Osteocyte (in vitro differentiated cells): ENCODE measurements around the gene PRKCH. TPM values are rescaled to one million over a fixed set of nuclear protein-coding genes. Genes with fewer than 3 reads are reported as not detected.
A peak's percentile ranks its signal among the peaks of the same experiment; 100 is the strongest.

Experiments
- DNase-seq: peaks from one replicate; pipeline ENCODE4 v3.0.0; 2021; ENCODE audit warnings: mixed read lengths; ENCODE audit not compliant: unreplicated experiment; ENCODE audit errors: extremely low spot score
- H3K27ac Mint-ChIP-seq: one replicate; pipeline ENCODE4 v1.8.0; 2021; ENCODE audit warnings: mild to moderate bottlenecking, mixed read lengths; ENCODE audit not compliant: unreplicated experiment
- H3K27me3 Mint-ChIP-seq: one replicate; pipeline ENCODE4 v1.8.0; 2021; ENCODE audit warnings: mixed read lengths; ENCODE audit not compliant: unreplicated experiment
- H3K36me3 Mint-ChIP-seq: one replicate; pipeline ENCODE4 v1.8.0; 2021; ENCODE audit warnings: mixed read lengths; ENCODE audit not compliant: unreplicated experiment
- H3K4me1 Mint-ChIP-seq: one replicate; pipeline ENCODE4 v1.8.0; 2021; ENCODE audit warnings: mixed read lengths; ENCODE audit not compliant: unreplicated experiment
- H3K4me3 Mint-ChIP-seq: one replicate; pipeline ENCODE4 v1.8.0; 2021; ENCODE audit warnings: mild to moderate bottlenecking, moderate library complexity, mixed read lengths; ENCODE audit not compliant: unreplicated experiment
- H3K9me3 Mint-ChIP-seq: one replicate; pipeline ENCODE4 v1.8.0; 2021; ENCODE audit warnings: mixed read lengths; ENCODE audit not compliant: unreplicated experiment
- total RNA-seq: library from RNA; stranded (reverse); gene quantifications from 2 replicates; pipeline ENCODE4 v1.2.1, GENCODE V29; 2021
- TF ChIP-seq, protein P1 (sequence below): fragments of 200-600 bp; sonication (generic); IDR thresholded peaks from 2 replicates; pipeline ENCODE4 v1.5.0; 2021; ENCODE audit warnings: antibody characterized with exemption, mild to moderate bottlenecking, moderate library complexity

Gene PRKCH
- total RNA-seq, 1 donor from 2014 or later: 10.6 TPM

DNA sequence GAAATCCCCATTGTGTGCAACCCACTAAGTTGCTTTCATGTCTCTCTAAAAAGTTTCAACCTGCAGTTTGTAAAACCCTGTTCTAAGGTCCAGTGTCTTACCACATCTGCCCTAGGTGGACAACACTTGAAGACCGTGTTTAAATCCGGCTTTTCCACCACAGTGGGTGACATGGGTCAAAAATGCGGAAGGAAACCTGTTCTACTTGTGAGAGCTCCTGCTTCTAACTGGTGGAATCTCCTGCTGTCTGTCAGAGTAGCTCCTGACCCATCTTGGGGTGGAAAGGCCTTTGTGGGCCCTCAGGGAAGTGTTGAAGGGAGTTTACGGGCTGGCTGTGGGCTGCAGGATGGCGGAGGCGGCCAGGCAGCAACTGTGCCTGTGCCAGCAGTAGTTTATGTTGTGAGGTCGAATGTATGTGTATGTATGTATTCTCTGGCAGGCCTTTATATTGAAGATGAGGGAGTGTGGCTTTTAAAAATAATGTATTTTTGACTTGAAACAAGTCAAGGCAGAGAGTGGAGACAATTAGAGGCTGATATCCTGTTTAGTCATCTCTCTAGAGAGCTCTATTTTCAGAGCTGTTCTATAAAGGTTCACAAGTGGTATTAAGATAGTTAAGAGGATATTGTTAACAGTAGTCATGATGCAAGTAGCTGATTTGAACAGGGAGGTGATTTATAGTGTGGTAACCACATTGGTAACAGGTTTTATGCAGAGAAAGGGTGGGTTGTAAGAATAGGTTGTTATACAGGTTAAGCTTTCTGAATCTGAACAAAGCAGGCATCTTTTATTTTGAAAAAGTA lies 67.0 kb downstream of the PRKCH start:
- Mint-ChIP-seq H3K36me3 (no peaks in the 10 kb centered on the region), H3K27me3 (peaks cover 2% of the 10 kb centered on the region), H3K9me3 (no peaks in the 10 kb centered on the region), H3K4me3 (no peak overlapping the region), H3K27ac (peak overlapping the region; percentile 75), H3K4me1 (peaks cover 12% of the 10 kb centered on the region)
- TF ChIP-seq, protein P1, sequence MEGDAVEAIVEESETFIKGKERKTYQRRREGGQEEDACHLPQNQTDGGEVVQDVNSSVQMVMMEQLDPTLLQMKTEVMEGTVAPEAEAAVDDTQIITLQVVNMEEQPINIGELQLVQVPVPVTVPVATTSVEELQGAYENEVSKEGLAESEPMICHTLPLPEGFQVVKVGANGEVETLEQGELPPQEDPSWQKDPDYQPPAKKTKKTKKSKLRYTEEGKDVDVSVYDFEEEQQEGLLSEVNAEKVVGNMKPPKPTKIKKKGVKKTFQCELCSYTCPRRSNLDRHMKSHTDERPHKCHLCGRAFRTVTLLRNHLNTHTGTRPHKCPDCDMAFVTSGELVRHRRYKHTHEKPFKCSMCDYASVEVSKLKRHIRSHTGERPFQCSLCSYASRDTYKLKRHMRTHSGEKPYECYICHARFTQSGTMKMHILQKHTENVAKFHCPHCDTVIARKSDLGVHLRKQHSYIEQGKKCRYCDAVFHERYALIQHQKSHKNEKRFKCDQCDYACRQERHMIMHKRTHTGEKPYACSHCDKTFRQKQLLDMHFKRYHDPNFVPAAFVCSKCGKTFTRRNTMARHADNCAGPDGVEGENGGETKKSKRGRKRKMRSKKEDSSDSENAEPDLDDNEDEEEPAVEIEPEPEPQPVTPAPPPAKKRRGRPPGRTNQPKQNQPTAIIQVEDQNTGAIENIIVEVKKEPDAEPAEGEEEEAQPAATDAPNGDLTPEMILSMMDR: no peak
- DNase-seq: no peak

DNA sequence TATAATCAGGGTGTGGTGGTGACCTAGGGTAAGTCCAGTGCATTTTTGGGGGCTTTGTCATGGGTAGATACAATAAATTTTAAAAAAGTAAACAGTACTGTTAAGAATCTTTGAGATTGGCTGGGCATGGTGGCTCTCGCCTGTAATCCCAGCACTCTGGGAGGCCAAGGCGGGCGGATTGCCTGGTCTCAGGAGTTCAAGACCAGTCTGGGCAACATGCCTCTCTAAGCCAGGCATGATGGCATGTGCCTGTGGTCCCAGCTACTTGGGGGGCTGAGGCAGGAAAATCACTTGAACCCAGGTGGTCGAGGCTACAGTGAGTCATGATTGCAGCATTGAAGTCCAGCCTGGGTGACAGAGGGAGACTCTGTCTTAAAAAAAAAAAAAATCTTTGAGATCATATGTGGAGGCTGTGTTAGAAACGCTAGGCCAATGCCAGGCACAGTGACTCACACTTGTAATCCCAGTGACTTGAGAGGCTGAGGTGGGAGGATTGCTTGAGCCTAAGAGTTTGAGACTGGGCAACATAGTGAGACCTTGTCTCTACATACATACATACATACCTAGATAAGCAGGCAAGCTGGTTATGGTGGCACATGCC lies 67.7 kb downstream of the PRKCH start:
- no peak for DNase-seq
- TF ChIP-seq, protein P1: no peak
- Mint-ChIP-seq H3K27me3 (no peaks in the 10 kb centered on the region), H3K27ac (peak overlapping the region; percentile 75), H3K9me3 (no peaks in the 10 kb centered on the region), H3K4me1 (peaks cover 12% of the 10 kb centered on the region), H3K4me3 (no peak overlapping the region), H3K36me3 (no peaks in the 10 kb centered on the region)

DNA sequence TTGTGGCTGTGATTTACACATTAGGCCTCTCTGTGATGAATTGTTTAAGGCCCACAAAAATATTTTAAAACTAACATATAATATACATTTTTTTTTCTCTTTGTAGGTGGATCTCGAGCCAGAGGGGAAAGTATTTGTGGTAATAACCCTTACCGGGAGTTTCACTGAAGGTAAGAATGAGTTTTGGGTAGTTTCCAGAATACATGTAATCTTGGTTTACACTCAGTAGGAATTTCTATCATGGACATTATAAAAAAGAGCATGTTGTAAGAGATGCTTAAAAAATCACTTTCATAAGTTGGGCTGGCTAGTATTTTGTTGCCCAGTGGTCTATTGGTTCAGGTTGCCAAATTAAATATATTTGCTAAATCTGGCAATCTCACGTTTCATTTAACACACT lies 69.7 kb downstream of the PRKCH start:
- no peaks in the 10 kb centered on the region for H3K9me3 Mint-ChIP-seq
- H3K36me3 Mint-ChIP-seq: no peaks in the 10 kb centered on the region
- peaks cover 3% of the 10 kb centered on the region for H3K27me3 Mint-ChIP-seq
- peaks cover 12% of the 10 kb centered on the region for H3K4me1 Mint-ChIP-seq
- H3K4me3 Mint-ChIP-seq: no peak overlapping the region
- TF ChIP-seq, protein P1: no peak
- no peak overlapping the region for H3K27ac Mint-ChIP-seq
- DNase-seq: no peak

DNA sequence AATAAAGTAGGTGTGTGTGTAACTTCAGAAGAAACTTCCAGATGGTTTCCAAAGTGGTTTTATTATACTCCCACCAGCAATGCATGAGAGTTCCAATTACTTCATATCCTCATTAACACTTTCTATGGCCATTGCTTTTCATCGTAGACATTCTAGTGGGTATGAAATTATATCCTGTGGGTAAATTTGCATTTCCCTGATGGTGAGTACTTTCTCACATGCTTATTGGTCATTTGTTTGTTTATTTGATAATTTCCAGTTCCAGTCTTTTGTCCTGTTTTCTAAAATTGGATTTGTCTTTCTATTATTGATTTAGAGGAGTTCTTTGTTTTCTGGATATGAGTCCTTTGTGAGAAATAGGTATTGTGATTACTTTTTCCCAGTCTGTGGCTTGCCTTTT lies 70.9 kb downstream of the PRKCH start:
- Mint-ChIP-seq H3K4me1 (peaks cover 12% of the 10 kb centered on the region), H3K4me3 (no peak overlapping the region), H3K36me3 (peaks cover 3% of the 10 kb centered on the region), H3K9me3 (no peaks in the 10 kb centered on the region), H3K27ac (no peak overlapping the region), H3K27me3 (peaks cover 6% of the 10 kb centered on the region)
- TF ChIP-seq, protein P1: no peak
- no peak for DNase-seq

DNA sequence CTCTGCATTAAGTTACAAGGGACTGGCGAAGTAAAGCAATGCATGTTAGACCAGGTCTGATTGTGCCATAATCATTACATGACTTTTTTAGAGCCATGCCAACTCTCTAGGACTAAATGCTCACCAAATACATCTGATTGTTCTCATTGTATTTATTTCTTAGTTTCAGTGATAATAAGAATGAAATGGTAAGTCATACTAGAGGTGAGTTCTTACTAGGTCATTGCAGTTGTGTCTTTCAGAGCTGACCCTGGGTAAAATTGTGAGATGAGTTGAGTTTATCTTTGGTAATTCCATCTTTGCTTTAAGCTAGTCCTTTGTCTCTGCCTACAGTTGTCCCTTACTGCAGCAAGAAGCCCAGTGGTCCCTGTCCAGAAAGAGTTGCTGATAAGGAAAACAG lies 73.2 kb downstream of the PRKCH start:
- peaks cover 17% of the 10 kb centered on the region for H3K27me3 Mint-ChIP-seq

More for the DNA sequence above, 73.2 kb downstream of the PRKCH start:
- TF ChIP-seq, protein P1: no peak
- Mint-ChIP-seq H3K4me3 (no peak overlapping the region), H3K9me3 (no peaks in the 10 kb centered on the region), H3K27ac (no peak overlapping the region), H3K4me1 (no peaks in the 10 kb centered on the region), H3K36me3 (peaks cover 6% of the 10 kb centered on the region)
- no peak for DNase-seq
